ENCODE measurements around the gene TMEM178B.

The TMEM178B gene

DNA sequence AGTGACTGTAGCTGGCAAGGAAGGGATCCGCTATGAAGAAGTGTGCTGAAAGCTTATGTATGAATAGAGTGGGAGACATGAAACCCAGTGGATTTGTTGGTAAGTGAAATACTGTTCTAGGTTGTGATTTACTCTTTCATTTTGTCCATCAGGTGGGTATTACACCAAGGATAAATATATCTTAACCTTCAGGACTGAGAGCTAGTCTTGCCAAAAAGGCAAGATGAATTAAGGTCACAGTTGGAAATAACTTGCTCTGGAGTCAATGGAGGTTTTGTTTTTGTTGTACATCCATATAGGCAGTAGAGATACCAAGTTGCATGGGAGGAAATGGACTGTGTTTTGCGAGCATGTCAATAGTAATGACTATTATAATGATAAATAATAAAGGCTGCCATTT is 190.6 kb downstream of the TMEM178B start:
- TF ChIP-seq, protein P1, sequence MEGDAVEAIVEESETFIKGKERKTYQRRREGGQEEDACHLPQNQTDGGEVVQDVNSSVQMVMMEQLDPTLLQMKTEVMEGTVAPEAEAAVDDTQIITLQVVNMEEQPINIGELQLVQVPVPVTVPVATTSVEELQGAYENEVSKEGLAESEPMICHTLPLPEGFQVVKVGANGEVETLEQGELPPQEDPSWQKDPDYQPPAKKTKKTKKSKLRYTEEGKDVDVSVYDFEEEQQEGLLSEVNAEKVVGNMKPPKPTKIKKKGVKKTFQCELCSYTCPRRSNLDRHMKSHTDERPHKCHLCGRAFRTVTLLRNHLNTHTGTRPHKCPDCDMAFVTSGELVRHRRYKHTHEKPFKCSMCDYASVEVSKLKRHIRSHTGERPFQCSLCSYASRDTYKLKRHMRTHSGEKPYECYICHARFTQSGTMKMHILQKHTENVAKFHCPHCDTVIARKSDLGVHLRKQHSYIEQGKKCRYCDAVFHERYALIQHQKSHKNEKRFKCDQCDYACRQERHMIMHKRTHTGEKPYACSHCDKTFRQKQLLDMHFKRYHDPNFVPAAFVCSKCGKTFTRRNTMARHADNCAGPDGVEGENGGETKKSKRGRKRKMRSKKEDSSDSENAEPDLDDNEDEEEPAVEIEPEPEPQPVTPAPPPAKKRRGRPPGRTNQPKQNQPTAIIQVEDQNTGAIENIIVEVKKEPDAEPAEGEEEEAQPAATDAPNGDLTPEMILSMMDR (conservative IDR thresholded peaks at IDR 0.05; ENCODE audit: control insufficient read depth, insufficient read depth, low read depth, low read length): no peak
- H3K4me3 ChIP-seq (ENCODE audit: control insufficient read depth, low read depth, low read length): no peak overlapping the region
- DNase-seq (ENCODE audit: low read depth): no peak

DNA sequence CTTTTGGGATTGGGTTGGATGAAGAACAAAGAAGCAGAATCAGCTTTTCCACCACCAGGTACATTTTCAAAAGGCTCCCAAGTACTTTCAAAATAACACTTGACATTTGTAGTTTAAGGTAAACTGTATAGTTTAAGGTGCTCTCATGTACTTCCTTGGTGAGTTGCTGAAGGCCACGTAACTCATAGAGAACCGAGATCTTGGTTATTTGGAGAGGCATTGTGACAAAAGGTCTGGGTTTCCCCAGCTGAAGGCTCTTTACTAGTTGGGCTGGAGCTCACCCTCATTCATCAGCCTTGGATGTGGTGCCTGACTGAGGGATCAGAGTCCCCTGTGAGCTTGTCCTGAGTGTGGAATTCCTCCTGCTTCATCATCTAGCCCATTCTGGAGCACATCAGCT is 191.8 kb downstream of the TMEM178B start:
- DNase-seq (ENCODE audit: low read depth): no peak
- H3K4me3 ChIP-seq (ENCODE audit: control insufficient read depth, low read depth, low read length): no peak overlapping the region
- TF ChIP-seq, protein P1 (conservative IDR thresholded peaks at IDR 0.05; ENCODE audit: control insufficient read depth, insufficient read depth, low read depth, low read length): no peak

DNA sequence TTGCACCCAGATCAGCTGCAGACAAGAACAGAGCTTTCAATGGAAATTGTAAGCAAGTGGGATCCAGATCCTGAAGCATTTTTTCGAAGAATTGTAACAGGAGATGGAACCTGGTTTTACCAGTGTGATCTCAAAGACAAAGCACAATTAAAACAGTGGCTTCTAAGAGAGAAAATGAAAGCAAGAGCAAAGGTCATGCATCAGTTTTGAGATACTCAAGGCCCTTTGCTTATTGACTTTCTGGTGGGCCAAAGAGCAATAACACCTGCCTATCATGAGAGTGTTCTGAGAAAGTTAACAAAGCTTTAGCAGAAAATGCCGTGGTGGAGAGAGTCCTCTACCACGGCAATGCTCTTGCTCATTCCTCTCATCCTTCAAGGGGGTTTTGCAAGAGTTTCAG is 194.8 kb downstream of the TMEM178B start:
- TF ChIP-seq, protein P1 (conservative IDR thresholded peaks at IDR 0.05; ENCODE audit: control insufficient read depth, insufficient read depth, low read depth, low read length): no peak
- DNase-seq (ENCODE audit: low read depth): no peak
- no peak overlapping the region for H3K4me3 ChIP-seq (ENCODE audit: control insufficient read depth, low read depth, low read length)

DNA sequence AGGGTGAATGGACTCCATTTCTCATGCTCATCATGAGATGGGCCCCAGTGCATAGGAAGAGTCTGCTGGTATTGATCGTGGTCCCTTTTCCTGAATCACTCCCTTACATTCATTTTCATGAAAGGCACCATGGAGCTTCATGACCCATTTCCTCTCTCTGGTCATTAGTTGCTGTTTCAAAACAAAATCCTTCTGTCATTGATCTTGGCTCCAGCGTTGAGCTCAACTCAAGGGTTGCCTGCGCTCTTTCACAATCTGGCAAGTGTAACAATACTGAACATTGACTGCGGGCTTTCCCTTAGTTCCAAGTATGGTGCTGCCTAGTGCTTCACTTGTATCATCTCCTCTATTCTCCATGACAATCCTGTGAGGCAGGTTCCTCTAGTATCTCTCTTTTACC is 197.6 kb downstream of the TMEM178B start:
- TF ChIP-seq, protein P1 (conservative IDR thresholded peaks at IDR 0.05; ENCODE audit: control insufficient read depth, insufficient read depth, low read depth, low read length): no peak
- no peak overlapping the region for H3K4me3 ChIP-seq (ENCODE audit: control insufficient read depth, low read depth, low read length)
- DNase-seq (ENCODE audit: low read depth): no peak

DNA sequence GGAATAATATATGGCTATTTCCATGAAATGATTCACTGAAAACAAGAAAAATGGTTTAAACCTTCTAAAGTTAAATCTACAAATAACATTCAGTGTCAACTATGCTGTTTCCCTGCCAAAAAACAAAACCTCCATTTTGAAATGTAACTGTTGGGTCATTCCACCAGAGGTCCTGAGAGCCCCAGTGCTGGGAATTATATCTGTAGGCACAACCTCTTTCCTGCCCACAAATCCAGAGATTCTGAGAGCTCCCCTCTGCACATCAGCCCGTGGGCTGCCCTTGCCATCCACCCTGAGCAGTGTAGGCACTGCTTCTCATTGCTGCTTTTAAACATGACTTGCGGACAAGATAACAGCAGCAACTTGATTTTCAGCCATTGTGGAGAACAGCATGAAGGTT is 198.6 kb downstream of the TMEM178B start:
- TF ChIP-seq, protein P1 (conservative IDR thresholded peaks at IDR 0.05; ENCODE audit: control insufficient read depth, insufficient read depth, low read depth, low read length): peak; percentile 1

DNA sequence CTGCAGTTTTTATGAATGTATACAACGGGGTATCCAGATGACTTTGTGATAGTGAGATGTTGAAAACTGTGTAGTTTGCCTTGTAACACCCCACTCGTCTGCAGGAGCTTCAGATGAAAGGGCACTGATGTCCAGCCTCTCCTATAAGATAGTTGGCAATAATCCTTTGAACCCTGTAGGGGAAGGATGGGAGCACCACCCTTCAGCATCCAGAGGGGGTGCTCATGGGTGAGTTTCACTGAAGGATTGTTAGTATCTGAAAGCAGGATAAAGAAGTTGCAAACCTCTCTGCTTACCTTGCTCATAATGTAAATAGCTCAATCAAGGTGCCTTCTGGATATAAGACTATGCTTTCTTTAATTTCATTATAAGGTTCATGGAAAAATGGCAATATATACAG is 201.5 kb downstream of the TMEM178B start:
- TF ChIP-seq, protein P1 (conservative IDR thresholded peaks at IDR 0.05; ENCODE audit: control insufficient read depth, insufficient read depth, low read depth, low read length): no peak
- no peak for DNase-seq (ENCODE audit: low read depth)
- H3K4me3 ChIP-seq (ENCODE audit: control insufficient read depth, low read depth, low read length): no peak overlapping the region

More for the DNA sequence above, 198.6 kb downstream of the TMEM178B start:
- no peak overlapping the region for H3K4me3 ChIP-seq (ENCODE audit: control insufficient read depth, low read depth, low read length)
- DNase-seq (ENCODE audit: low read depth): no peak

DNA sequence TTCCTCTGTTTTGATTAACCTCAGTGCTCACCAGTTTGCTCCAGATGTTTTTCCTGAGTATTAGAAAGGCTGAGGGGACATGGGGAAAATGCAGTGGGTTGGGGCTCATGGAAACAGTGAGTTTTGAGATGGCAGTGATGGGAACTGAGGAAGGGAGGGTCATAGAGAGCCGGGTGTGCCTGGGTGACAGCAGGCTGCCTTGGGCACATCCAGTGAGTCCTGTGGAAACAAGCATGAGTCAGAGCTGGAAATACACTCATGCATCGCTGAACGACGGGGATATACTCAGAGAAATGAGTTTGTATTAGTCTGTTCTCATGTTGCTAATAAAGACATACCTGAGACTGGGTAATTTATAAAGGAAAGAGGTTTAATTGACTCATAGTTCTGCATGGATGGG is 202.2 kb downstream of the TMEM178B start:
- TF ChIP-seq, protein P1 (conservative IDR thresholded peaks at IDR 0.05; ENCODE audit: control insufficient read depth, insufficient read depth, low read depth, low read length): no peak
- peak; percentile 3 for DNase-seq (ENCODE audit: low read depth)

More for the DNA sequence above, 202.2 kb downstream of the TMEM178B start:
- no peak overlapping the region for H3K4me3 ChIP-seq (ENCODE audit: control insufficient read depth, low read depth, low read length)
